OCI-LY7 (cell line): ENCODE data around the gene PRKCA. TPM values are rescaled to one million over a fixed set of nuclear protein-coding genes. Genes with fewer than 3 reads are reported as not detected.

Experiments
- BruUV-seq: library from RNA; stranded (reverse); fragments of 400-500 nt; replicated peaks from 2 replicates; lab custom pipeline; 2021; lab: Mats Ljungman, UMichigan
- CTCF ChIA-PET: fragments of 300-600 bp; sonication (Branson Sonifier 250); formaldehyde crosslinking; loops from one replicate; lab custom pipeline; 2022; ENCODE audit warnings: antibody characterized with exemption; ENCODE audit not compliant: unreplicated experiment; lab: Charles Lee
- POLR2A ChIA-PET: fragments of 300-600 bp; sonication (Branson Sonifier 250); formaldehyde crosslinking; loops from one replicate; lab custom pipeline; 2022; ENCODE audit warnings: antibody characterized with exemption; lab: Charles Lee
- DNase-seq: peaks from one replicate; pipeline ENCODE4 v3.0.0-alpha.2; 2015; ENCODE audit warnings: low spot score
- H2AFZ ChIP-seq: fragments of 200-600 bp; sonication (generic), shearing (Covaris generic); 2 replicates; pipeline ENCODE4 v1.6.1; 2014; ENCODE audit warnings: mild to moderate bottlenecking, antibody characterized with exemption, low read length, moderate library complexity
- H3K27ac ChIP-seq: fragments of 200-600 bp; sonication (generic); 2 replicates; pipeline ENCODE4 v1.5.1; 2014; ENCODE audit warnings: mixed run types, low read depth, mild to moderate bottlenecking, moderate library complexity, low read length, inconsistent platforms; ENCODE audit not compliant: poor library complexity, severe bottlenecking
- H3K36me3 ChIP-seq: fragments of 200-600 bp; sonication (generic); 2 replicates; pipeline ENCODE4 v1.6.1; 2014; ENCODE audit warnings: mild to moderate bottlenecking, antibody characterized with exemption, low read length, moderate library complexity, mixed read lengths; ENCODE audit not compliant: insufficient read depth
- H3K4me1 ChIP-seq: fragments of 200-600 bp; sonication (generic); 2 replicates; pipeline ENCODE4 v1.5.1; 2014; ENCODE audit warnings: mild to moderate bottlenecking, low read length; ENCODE audit not compliant: insufficient read depth, poor library complexity, severe bottlenecking
- H3K4me2 ChIP-seq: fragments of 200-600 bp; sonication (generic); 2 replicates; pipeline ENCODE4 v1.6.1; 2014; ENCODE audit warnings: mild to moderate bottlenecking, low read length
- H3K4me3 ChIP-seq: fragments of 200-600 bp; sonication (generic); 2 replicates; pipeline ENCODE4 v1.5.1; 2014; ENCODE audit warnings: mild to moderate bottlenecking, low read depth, low read length; ENCODE audit not compliant: poor library complexity, severe bottlenecking
- H3K79me2 ChIP-seq: fragments of 200-600 bp; sonication (generic); 2 replicates; pipeline ENCODE4 v1.6.1; 2016; ENCODE audit warnings: low read depth, mild to moderate bottlenecking, low read length, moderate library complexity, mixed read lengths; ENCODE audit not compliant: insufficient read depth
- H3K9me2 ChIP-seq: fragments of 200-600 bp; sonication (generic); 2 replicates; pipeline ENCODE4 v1.6.1; 2016; ENCODE audit warnings: mild to moderate bottlenecking, low read length, mixed read lengths; ENCODE audit not compliant: insufficient read depth
- H3K9me3 ChIP-seq: fragments of 200-600 bp; sonication (generic); 2 replicates; pipeline ENCODE4 v1.6.1; 2014; ENCODE audit warnings: mild to moderate bottlenecking, mixed run types, low read length, mixed read lengths
- H4K20me1 ChIP-seq: fragments of 200-600 bp; sonication (generic); 2 replicates; pipeline ENCODE4 v1.6.1; 2014; ENCODE audit warnings: mild to moderate bottlenecking, antibody characterized with exemption, low read length, moderate library complexity, mixed read lengths; ENCODE audit not compliant: insufficient read depth
- CTCF ChIP-seq: fragments of 200-600 bp; sonication (generic); conservative IDR thresholded peaks from 2 replicates; pipeline ENCODE4 v1.5.1; 2014; ENCODE audit warnings: mild to moderate bottlenecking, antibody characterized with exemption, low read length, moderate library complexity, mixed read lengths
- EZH2phosphoT487 ChIP-seq: fragments of 200-600 bp; sonication (generic); IDR thresholded peaks from 2 replicates; pipeline ENCODE4 v1.6.1; 2018; ENCODE audit warnings: low read depth, borderline replicate concordance, mild to moderate bottlenecking, mixed run types, antibody characterized with exemption, low read length, moderate library complexity, mixed read lengths
- intact Hi-C: fragments of 100-400 bp; cut with micrococcal nuclease; formaldehyde crosslinking; loops from one replicate; pipeline ENCODE4 v1.10.0; 2022; ENCODE audit not compliant: unreplicated experiment
- total RNA-seq, 2 experiments: library from RNA; depleted of rRNA in 1 of 2; stranded (reverse); fragments of >200 nt in 1 of 2; shearing (Covaris generic) in 1 of 2; gene quantifications; 2 replicates each; pipeline ENCODE4 v1.2.3, GENCODE V29; 2014 to 2022

Gene PRKCA
- total RNA-seq, 2 experiments from 2014 or later: 6.6 to 32.1 TPM

GRCh38 chr17:66480802-66481201 lies 178.4 kb downstream of the PRKCA start:
- BruUV-seq: no TSS peak
- Histone ChIP-seq H3K9me2 (no peaks in the 10 kb centered on the region), H4K20me1 (no peaks in the 10 kb centered on the region), H3K79me2 (no peaks in the 10 kb centered on the region), H3K9me3 (no peaks in the 10 kb centered on the region), H3K27ac (no peak overlapping the region), H3K36me3 (no peaks in the 10 kb centered on the region), H3K4me3 (no peak overlapping the region), H3K4me1 (peaks cover 3% of the 10 kb centered on the region), H2AFZ (no peak overlapping the region), H3K4me2 (no peak overlapping the region)
- CTCF ChIA-PET: no interaction called here
- intact Hi-C loops: no loop called here
- no peak for TF ChIP-seq CTCF
- no peak for TF ChIP-seq EZH2phosphoT487
- no peak for DNase-seq
- POLR2A ChIA-PET: interaction anchor here (0.7 to 1.1 kb wide), 2 partner anchors 16 to 123 kb away, joined by 3 read pairs; no protein-coding TSS in a partner anchor

DNA sequence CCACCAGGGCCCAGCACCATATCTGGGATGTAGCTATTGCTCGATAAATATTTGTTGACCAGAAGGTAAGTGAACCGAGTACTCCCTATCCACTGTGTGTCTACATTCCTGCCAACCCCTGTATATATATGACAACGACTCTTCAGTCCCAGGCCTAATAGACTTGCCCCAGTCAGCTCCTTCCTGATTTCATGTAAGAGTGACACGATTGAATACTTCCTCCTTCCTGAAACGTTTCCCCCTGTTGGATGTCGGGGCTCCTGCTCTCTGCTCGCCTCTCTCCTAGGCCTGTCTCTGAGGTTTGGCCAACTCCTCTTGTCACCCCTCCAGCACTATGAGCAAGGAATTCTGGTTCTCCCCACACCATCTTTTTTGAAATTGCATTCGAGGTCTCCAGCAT lies 178.9 kb downstream of the PRKCA start:
- CTCF ChIA-PET: no interaction called here
- Histone ChIP-seq H3K4me1 (peaks cover 3% of the 10 kb centered on the region), H4K20me1 (no peaks in the 10 kb centered on the region), H3K9me2 (no peaks in the 10 kb centered on the region), H3K36me3 (no peaks in the 10 kb centered on the region), H2AFZ (no peak overlapping the region), H3K9me3 (no peaks in the 10 kb centered on the region), H3K4me3 (no peak overlapping the region), H3K27ac (no peak overlapping the region), H3K79me2 (no peaks in the 10 kb centered on the region), H3K4me2 (no peak overlapping the region)
- DNase-seq: no peak
- no peak for TF ChIP-seq EZH2phosphoT487
- no peak for TF ChIP-seq CTCF
- no TSS peak for BruUV-seq
- intact Hi-C loops: no loop called here
- POLR2A ChIA-PET: interaction anchor here (0.6 to 1.1 kb wide), 2 partner anchors 16 to 40 kb away, joined by 3 to 4 read pairs; no protein-coding TSS in a partner anchor

DNA sequence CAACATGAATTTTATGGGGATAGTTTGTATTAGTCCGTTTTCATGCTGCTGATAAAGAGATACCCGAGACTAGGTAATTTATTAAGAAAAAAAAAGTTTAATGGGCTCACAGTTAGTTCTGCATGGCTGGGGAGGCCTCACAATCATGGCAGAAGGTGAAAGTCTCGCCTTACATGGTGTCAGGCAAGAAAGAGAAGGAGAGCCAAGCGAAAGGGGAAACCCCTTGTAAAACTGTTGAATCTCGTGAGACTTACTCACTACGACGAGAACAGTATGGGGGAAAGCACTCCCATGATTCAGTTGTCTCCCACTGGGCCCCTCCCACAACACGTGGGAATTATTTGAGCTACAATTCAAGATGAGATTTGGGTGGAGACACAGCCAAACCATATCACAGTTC lies 181.5 kb downstream of the PRKCA start:
- Histone ChIP-seq H3K9me2 (no peaks in the 10 kb centered on the region), H3K27ac (no peak overlapping the region), H3K4me1 (peaks cover 3% of the 10 kb centered on the region), H3K4me3 (no peak overlapping the region), H3K79me2 (no peaks in the 10 kb centered on the region), H4K20me1 (no peaks in the 10 kb centered on the region), H3K4me2 (no peak overlapping the region), H2AFZ (no peak overlapping the region), H3K36me3 (no peaks in the 10 kb centered on the region), H3K9me3 (no peaks in the 10 kb centered on the region)
- intact Hi-C loops: no loop called here
- CTCF ChIA-PET: no interaction called here
- BruUV-seq: no TSS peak
- no peak for DNase-seq
- no peak for TF ChIP-seq EZH2phosphoT487
- TF ChIP-seq CTCF: no peak
- POLR2A ChIA-PET: interaction anchor here (1.2 kb wide), 2 partner anchors 9 to 17 kb away, joined by 3 read pairs; no protein-coding TSS in a partner anchor
